Stomach (tissue), 4 donors: ENCODE measurements around the gene TBC1D1.

ENCODE experiments used
- CTCF ChIP-seq, 7 experiments: fragments of 450-650 bp in 4 of 7; fragments of 200-600 bp in 3 of 7; sonication (generic) in 3 of 7; IDR thresholded peaks; one replicate each; pipeline ENCODE4 v1.5.1; 2016 to 2019; ENCODE audit warnings: antibody characterized with exemption in 7 of 7, control low read depth in 2 of 7, mild to moderate bottlenecking in 1 of 7
- EP300 ChIP-seq: sonication (generic); formaldehyde crosslinking; IDR thresholded peaks from one replicate; pipeline ENCODE4 v1.6.1; 2017; ENCODE audit warnings: antibody characterized with exemption
- POLR2AphosphoS5 ChIP-seq, 3 donors: sonication (generic); formaldehyde crosslinking; IDR thresholded peaks; one replicate each; pipeline ENCODE4 v1.6.1; 2016; ENCODE audit warnings: antibody characterized with exemption in 3 of 3

GRCh38 chr4:37890801-37891259, at the start of gene TBC1D1:
- no peak for TF ChIP-seq CTCF (IDR thresholded peaks at IDR 0.05)
- no peak for TF ChIP-seq POLR2AphosphoS5 (IDR thresholded peaks at IDR 0.05)
- TF ChIP-seq EP300, result no peak
